Breast epithelium (tissue), 4 donors: ENCODE data around the gene YIPF1. TPM values are rescaled to one million over a fixed set of nuclear protein-coding genes. Genes with fewer than 3 reads are reported as not detected.

Source experiments
- DNase-seq, 2 donors: peaks; one replicate each; pipeline ENCODE4 v3.0.0-alpha.2; 2019; ENCODE audit warnings: low spot score in 2 of 2
- H3K27ac ChIP-seq, 2 donors: fragments of 200-600 bp; sonication (generic) in 1 of 2; one replicate each; pipeline ENCODE4 v1.5.1; 2016 to 2019; ENCODE audit warnings: mild to moderate bottlenecking in 1 of 2
- H3K27me3 ChIP-seq, 2 donors: fragments of 200-600 bp; sonication (generic) in 1 of 2; one replicate each; pipeline versions ENCODE4 v1.5.1 to v1.6.0; 2017 to 2019; ENCODE audit warnings: control low read depth in 1 of 2, mild to moderate bottlenecking in 1 of 2
- H3K36me3 ChIP-seq: fragments of 200-600 bp; one replicate; pipeline ENCODE4 v1.5.1; 2019
- H3K4me1 ChIP-seq, 2 donors: fragments of 200-600 bp; sonication (generic); one replicate each; pipeline ENCODE4 v1.5.1; 2016 to 2019; ENCODE audit warnings: control low read depth in 1 of 2
- H3K4me3 ChIP-seq, 3 donors: fragments of 200-600 bp; sonication (generic); 1 replicate in 2 of 3; 2 replicates in 1 of 3; pipeline ENCODE4 v1.5.1; 2016 to 2019; ENCODE audit warnings: mild to moderate bottlenecking in 3 of 3, moderate library complexity in 2 of 3
- H3K9me3 ChIP-seq, 2 donors: fragments of 200-600 bp; sonication (generic) in 1 of 2; one replicate each; pipeline ENCODE4 v1.5.1; 2016 to 2019; ENCODE audit warnings: control low read depth in 1 of 2
- CTCF ChIP-seq, 3 donors: fragments of 450-650 bp; IDR thresholded peaks; one replicate each; pipeline ENCODE4 v1.5.1; 2016 to 2017; ENCODE audit warnings: antibody characterized with exemption in 3 of 3, mild to moderate bottlenecking in 3 of 3, moderate library complexity in 3 of 3
- POLR2A ChIP-seq: fragments of 450-650 bp; IDR thresholded peaks from one replicate; pipeline ENCODE4 v1.6.1; 2016; ENCODE audit warnings: antibody characterized with exemption, mild to moderate bottlenecking, moderate library complexity
- POLR2AphosphoS5 ChIP-seq, 3 donors: sonication (generic); formaldehyde crosslinking; IDR thresholded peaks; one replicate each; pipeline ENCODE4 v1.6.1; 2017; ENCODE audit warnings: antibody characterized with exemption in 3 of 3
- intact Hi-C: fragments of 100-400 bp; cut with DNase I; formaldehyde crosslinking; loops from one replicate; pipeline ENCODE4 v1.15.1; 2023; ENCODE audit warnings: low total_unique reads
- total RNA-seq, 3 donors: library from RNA; depleted of rRNA; stranded (reverse); fragments of >200 nt; gene quantifications; one replicate each; pipeline ENCODE4 v1.1.0, GENCODE V29; 2016

Gene YIPF1
- total RNA-seq, 3 donors from 2014 or later: 21.3 to 43.6 (median 40.7) TPM

- Histone ChIP-seq H3K4me1 (no peaks in the 10 kb centered on the region), H3K4me3 (peak overlapping the region; percentile 88 to 99 (median 96)), H3K36me3 (no peaks in the 10 kb centered on the region), H3K9me3 (peaks cover 4 to 7% of the 10 kb centered on the region in 2 donors), H3K27me3 (no peaks in the 10 kb centered on the region), H3K27ac (peak overlapping the region; percentile 95 to 99)
- TF ChIP-seq POLR2A (no peak), POLR2AphosphoS5 (IDR thresholded peaks at IDR 0.05) (peak in 1 of 3 donors; percentile 5)
- no peak for DNase-seq
- intact Hi-C loops: no loop called here
These were observed 51.0 kb downstream of the YIPF1 start for GRCh38 chr1:53838654-53838974.

- intact Hi-C loops: no loop called here
- peak; percentile 81 to 92 (median 82) for TF ChIP-seq POLR2AphosphoS5 (IDR thresholded peaks at IDR 0.05)
- TF ChIP-seq CTCF (IDR thresholded peaks at IDR 0.05): peak in 2 of 3 donors; percentile 15 to 27
- no peak for TF ChIP-seq POLR2A
- Histone ChIP-seq H3K4me1 (no peaks in the 10 kb centered on the region), H3K4me3 (peak within 1 kb of the TSS; percentile 88 to 99 (median 96)), H3K36me3 (no peaks in the 10 kb centered on the region), H3K9me3 (peaks cover 4 to 7% of the 10 kb centered on the region in 2 donors), H3K27ac (peak within 1 kb of the TSS; percentile 95 to 99), H3K27me3 (no peaks in the 10 kb centered on the region)
- DNase-seq: peak; percentile 75 to 85
These were observed 51.5 kb downstream of the YIPF1 start, which contains the start of gene NDC1 for GRCh38 chr1:53837924-53838653. TSS of gene NDC1 (minus strand) at chr1:53838296. CDS start at chr1:53838261, 35 bp downstream.

GRCh38 chr1:53837646-53837923, 52.0 kb downstream of the YIPF1 start:
- intact Hi-C loops: no loop called here
- H3K27ac ChIP-seq: peak overlapping the region in 1 of 2 donors; percentile 99

GRCh38 chr1:53835491-53835890, 54.1 kb downstream of the YIPF1 start:
- Histone ChIP-seq H3K4me3 (no peak overlapping the region), H3K36me3 (no peaks in the 10 kb centered on the region), H3K27me3 (no peaks in the 10 kb centered on the region), H3K4me1 (no peaks in the 10 kb centered on the region), H3K9me3 (no peaks in the 10 kb centered on the region), H3K27ac (no peak overlapping the region)
- intact Hi-C loops: no loop called here
- no peak for DNase-seq
- TF ChIP-seq POLR2A: no peak
- no peak for TF ChIP-seq CTCF (IDR thresholded peaks at IDR 0.05)
- TF ChIP-seq POLR2AphosphoS5 (IDR thresholded peaks at IDR 0.05): no peak

More at GRCh38 chr1:53837646-53837923, 52.0 kb downstream of the YIPF1 start:
- Histone ChIP-seq H3K27me3 (no peaks in the 10 kb centered on the region), H3K9me3 (peaks cover 2 to 4% of the 10 kb centered on the region in 2 donors), H3K4me1 (no peaks in the 10 kb centered on the region), H3K4me3 (peak overlapping the region; percentile 88 to 99 (median 96)), H3K36me3 (no peaks in the 10 kb centered on the region)
- DNase-seq: no peak
- TF ChIP-seq POLR2A: no peak
- TF ChIP-seq CTCF (IDR thresholded peaks at IDR 0.05): no peak
- TF ChIP-seq POLR2AphosphoS5 (IDR thresholded peaks at IDR 0.05): no peak

GRCh38 chr1:53834776-53835175, 54.8 kb downstream of the YIPF1 start:
- no peak for TF ChIP-seq POLR2A
- TF ChIP-seq CTCF (IDR thresholded peaks at IDR 0.05): no peak
- no peak for TF ChIP-seq POLR2AphosphoS5 (IDR thresholded peaks at IDR 0.05)
- no peaks in the 10 kb centered on the region for H3K27me3 ChIP-seq
- H3K9me3 ChIP-seq: no peaks in the 10 kb centered on the region
- H3K27ac ChIP-seq: no peak overlapping the region
- H3K4me1 ChIP-seq: no peaks in the 10 kb centered on the region
- H3K36me3 ChIP-seq: no peaks in the 10 kb centered on the region
- DNase-seq: no peak
- H3K4me3 ChIP-seq: no peak overlapping the region
- intact Hi-C loops: no loop called here
